H1 (cell line): ENCODE data around the gene COX6A2. TPM values are rescaled to one million over a fixed set of nuclear protein-coding genes. Genes with fewer than 3 reads are reported as not detected.

Source experiments
- BACH1 ChIP-seq: IDR thresholded peaks from 2 replicates; pipeline ENCODE4 v1.6.1; 2012; ENCODE audit warnings: low read length, improper control_type of control experiment
- CHD7 ChIP-seq: fragments of 300-600 bp; sonication (generic); IDR thresholded peaks from 2 replicates; pipeline ENCODE4 v1.7.1; 2012; ENCODE audit warnings: low read length, moderate library complexity, mild to moderate bottlenecking, inconsistent platforms; ENCODE audit not compliant: insufficient replicate concordance
- CREB1 ChIP-seq: IDR thresholded peaks from 2 replicates; pipeline ENCODE4 v1.6.1; 2012; ENCODE audit warnings: inconsistent platforms
- EZH2 ChIP-seq: fragments of 200-600 bp; sonication (generic); IDR thresholded peaks from 2 replicates; pipeline ENCODE4 v1.7.1; 2012; ENCODE audit warnings: low read depth, mild to moderate bottlenecking, moderate library complexity, low read length, inconsistent platforms; ENCODE audit not compliant: severe bottlenecking
- FOSL1 ChIP-seq: IDR thresholded peaks from 2 replicates; pipeline ENCODE4 v1.6.1; 2011; ENCODE audit warnings: mild to moderate bottlenecking, low read depth, low read length, moderate library complexity; ENCODE audit not compliant: insufficient read depth
- RBBP5 ChIP-seq: IDR thresholded peaks from 2 replicates; pipeline ENCODE4 v1.7.1; 2012; ENCODE audit warnings: low read depth, mild to moderate bottlenecking, inconsistent platforms, low read length, moderate library complexity, borderline replicate concordance
- RFX5 ChIP-seq: IDR thresholded peaks from 2 replicates; pipeline ENCODE4 v1.6.1; 2011; ENCODE audit warnings: low read depth, low read length, improper control_type of control experiment, borderline replicate concordance
- SIN3A ChIP-seq, 2 experiments: IDR thresholded peaks in 1 of 2; conservative IDR thresholded peaks in 1 of 2; 2 replicates each; pipeline ENCODE4 v1.6.1; 2011 to 2012; ENCODE audit warnings: low read length in 2 of 2, improper control_type of control experiment in 1 of 2, low read depth in 1 of 2, mild to moderate bottlenecking in 1 of 2
- SP1 ChIP-seq: IDR thresholded peaks from 2 replicates; pipeline ENCODE4 v1.6.1; 2011; ENCODE audit warnings: low read depth, low read length
- SUZ12 ChIP-seq: fragments of 200-600 bp; sonication (generic); IDR thresholded peaks from 2 replicates; pipeline ENCODE4 v1.6.1; 2012; ENCODE audit warnings: mild to moderate bottlenecking, inconsistent platforms, low read length, moderate library complexity, mixed read lengths
- TEAD4 ChIP-seq: IDR thresholded peaks from 2 replicates; pipeline ENCODE4 v1.6.1; 2012; ENCODE audit warnings: low read depth, low read length, inconsistent platforms, mixed read lengths
- ZNF274 ChIP-seq: IDR thresholded peaks from 2 replicates; pipeline ENCODE4 v1.7.0; 2012; ENCODE audit warnings: low read length, borderline replicate concordance; ENCODE audit errors: extremely low read depth
- polyA plus RNA-seq, 7 experiments: library from polyadenylated mRNA; depleted of rRNA in 3 of 7; stranded (reverse) in 5 of 7; unstranded in 2 of 7; fragments of >200 nt in 5 of 7; fragments of 200-250 nt in 2 of 7; gene quantifications; 1 replicate in 5 of 7; 2 replicates in 1 of 7; 4 replicates in 1 of 7; pipeline versions ENCODE4 v1.2.1 to v1.2.3, GENCODE V29; 2011 to 2013; ENCODE audit warnings: missing spikeins in 2 of 7, mixed read lengths in 2 of 7
- total RNA-seq: library from RNA; stranded (reverse); fragmentation: NEBNext Ultra II Directional; extraction: Animal tissue kit (Norgen Biotek cat#: 25700); gene quantifications from 2 replicates; pipeline ENCODE4 v1.2.1, GENCODE V29; 2021

COX6A2 gene
- total and polyA plus RNA-seq, 2 of the 8 experiments (the other 6 are each of a cell fraction or from before 2014, with no cell fraction given), result 0.79 TPM; not detected in 1

- TF ChIP-seq CHD7, result no peak
- peak; percentile 90 for TF ChIP-seq FOSL1
- no peak for TF ChIP-seq BACH1
- no peak for TF ChIP-seq TEAD4
- no peak for TF ChIP-seq ZNF274
- no peak for TF ChIP-seq RBBP5
- peak; percentile 46; the same call in 1 of the 2 replicates for TF ChIP-seq CREB1
- TF ChIP-seq SIN3A (conservative IDR thresholded peaks at IDR 0.05 in 1 of 2, IDR thresholded peaks at IDR 0.05 in 1 of 2; ENCODE audit: low read depth in 1 of 2, low read length in 2 of 2), result peak in 1 of 2 experiments; percentile 63; a peak in 1 of 4 replicates
- no peak for TF ChIP-seq RFX5
- TF ChIP-seq SP1, result peak; percentile 73; the same call in 1 of the 2 replicates
- no peak for TF ChIP-seq SUZ12
- no peak for TF ChIP-seq EZH2
Measured at GRCh38 chr16:31472709-31473203, 44.6 kb upstream of the COX6A2 start (continued).
